Body of pancreas (tissue), 4 donors: ENCODE data around the gene FBXL14. TPM values are rescaled to one million over a fixed set of nuclear protein-coding genes. Genes with fewer than 3 reads are reported as not detected.

Experiments used
- ATAC-seq: fragments of 150-250 bp; one replicate; pipeline ENCODE4 v1.9.1; 2016
- DNase-seq, 4 donors: peaks; one replicate each; pipeline ENCODE4 v3.0.0-alpha.2; 2019
- H3K27ac ChIP-seq, 4 donors: fragments of 200-600 bp; sonication (generic); 1 replicate in 3 of 4; 2 replicates in 1 of 4; pipeline versions ENCODE4 v1.5.1 to v1.6.1; 2016 to 2019; ENCODE audit warnings: mild to moderate bottlenecking in 1 of 4, mixed read lengths in 1 of 4, moderate library complexity in 1 of 4
- H3K27me3 ChIP-seq, 2 donors: fragments of 200-600 bp; sonication (generic); one replicate each; pipeline ENCODE4 v1.6.0; 2016; ENCODE audit warnings: mild to moderate bottlenecking in 1 of 2
- H3K36me3 ChIP-seq, 2 donors: fragments of 200-600 bp; sonication (generic); replicated peaks in 1 of 2; 2 replicates each; pipeline ENCODE4 v1.5.1; 2016; ENCODE audit warnings: low read depth in 2 of 2; ENCODE audit not compliant: insufficient read depth in 1 of 2
- H3K4me1 ChIP-seq: fragments of 200-600 bp; sonication (generic); one replicate; pipeline ENCODE4 v1.6.0; 2016
- H3K4me3 ChIP-seq, 2 donors: fragments of 200-600 bp; sonication (generic); 1 replicate in 1 of 2; 2 replicates in 1 of 2; pipeline ENCODE4 v1.5.1; 2016 to 2019
- H3K9me3 ChIP-seq, 3 donors: fragments of 200-600 bp; sonication (generic); 1 replicate in 2 of 3; 2 replicates in 1 of 3; pipeline ENCODE4 v1.5.1; 2016
- POLR2A ChIP-seq, 3 donors: fragments of 450-650 bp; IDR thresholded peaks; one replicate each; pipeline ENCODE4 v1.6.1; 2016; ENCODE audit warnings: antibody characterized with exemption in 3 of 3, mild to moderate bottlenecking in 2 of 3
- WGBS, 2 donors: methylation state at CpG; one replicate each; pipeline ENCODE4 v1.1.5; 2017; 5-methylcytosine and 5-hydroxymethylcytosine counted together
- intact Hi-C: fragments of 100-400 bp; cut with DNase I; formaldehyde crosslinking; loops from one replicate; pipeline ENCODE4 v1.15.1; 2023
- total RNA-seq, 2 donors: library from RNA; depleted of rRNA; stranded (reverse); fragments of >200 nt; gene quantifications; one replicate each; pipeline ENCODE4 v1.1.0, GENCODE V29; 2016
- TF ChIP-seq, protein P1 (sequence below), 7 experiments: fragments of 450-650 bp in 4 of 7; fragments of 200-600 bp in 3 of 7; sonication (generic) in 3 of 7; IDR thresholded peaks; one replicate each; pipeline ENCODE4 v1.5.1; 2016 to 2019; ENCODE audit warnings: antibody characterized with exemption in 7 of 7

FBXL14 gene
- total RNA-seq, 2 donors from 2014 or later, result 4.6 to 9.9 TPM

- Histone ChIP-seq H3K4me3 (no peak overlapping the region), H3K36me3 (no peaks in the 10 kb centered on the region), H3K27me3 (no peaks in the 10 kb centered on the region), H3K9me3 (no peaks in the 10 kb centered on the region), H3K4me1 (no peaks in the 10 kb centered on the region), H3K27ac (no peak overlapping the region)
- WGBS, 2 donors, result 79 to 91% methylated on average over 6 of the region's 6 CpGs
- DNase-seq, result no peak
- no peak for ATAC-seq
- TF ChIP-seq, protein P1, sequence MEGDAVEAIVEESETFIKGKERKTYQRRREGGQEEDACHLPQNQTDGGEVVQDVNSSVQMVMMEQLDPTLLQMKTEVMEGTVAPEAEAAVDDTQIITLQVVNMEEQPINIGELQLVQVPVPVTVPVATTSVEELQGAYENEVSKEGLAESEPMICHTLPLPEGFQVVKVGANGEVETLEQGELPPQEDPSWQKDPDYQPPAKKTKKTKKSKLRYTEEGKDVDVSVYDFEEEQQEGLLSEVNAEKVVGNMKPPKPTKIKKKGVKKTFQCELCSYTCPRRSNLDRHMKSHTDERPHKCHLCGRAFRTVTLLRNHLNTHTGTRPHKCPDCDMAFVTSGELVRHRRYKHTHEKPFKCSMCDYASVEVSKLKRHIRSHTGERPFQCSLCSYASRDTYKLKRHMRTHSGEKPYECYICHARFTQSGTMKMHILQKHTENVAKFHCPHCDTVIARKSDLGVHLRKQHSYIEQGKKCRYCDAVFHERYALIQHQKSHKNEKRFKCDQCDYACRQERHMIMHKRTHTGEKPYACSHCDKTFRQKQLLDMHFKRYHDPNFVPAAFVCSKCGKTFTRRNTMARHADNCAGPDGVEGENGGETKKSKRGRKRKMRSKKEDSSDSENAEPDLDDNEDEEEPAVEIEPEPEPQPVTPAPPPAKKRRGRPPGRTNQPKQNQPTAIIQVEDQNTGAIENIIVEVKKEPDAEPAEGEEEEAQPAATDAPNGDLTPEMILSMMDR (IDR thresholded peaks at IDR 0.05), result no peak
- no peak for TF ChIP-seq POLR2A (IDR thresholded peaks at IDR 0.05)
- intact Hi-C loops, result no loop called here
These were observed 42.9 kb downstream of the FBXL14 start for GRCh38 chr12:1551496-1551895.

GRCh38 chr12:1546931-1547640 lies 47.3 kb downstream of the FBXL14 start:
- Histone ChIP-seq H3K9me3 (no peaks in the 10 kb centered on the region), H3K36me3 (no peaks in the 10 kb centered on the region), H3K4me1 (no peaks in the 10 kb centered on the region), H3K4me3 (no peak overlapping the region), H3K27me3 (no peaks in the 10 kb centered on the region), H3K27ac (no peak overlapping the region)
- DNase-seq, result no peak
- TF ChIP-seq, protein P1 (IDR thresholded peaks at IDR 0.05), result no peak
- no peak for TF ChIP-seq POLR2A (IDR thresholded peaks at IDR 0.05)
- ATAC-seq, result no peak
- 71 to 77% methylated on average over 13 to 19 of the region's 19 CpGs for WGBS, 2 donors
- intact Hi-C loops, result no loop called here

DNA sequence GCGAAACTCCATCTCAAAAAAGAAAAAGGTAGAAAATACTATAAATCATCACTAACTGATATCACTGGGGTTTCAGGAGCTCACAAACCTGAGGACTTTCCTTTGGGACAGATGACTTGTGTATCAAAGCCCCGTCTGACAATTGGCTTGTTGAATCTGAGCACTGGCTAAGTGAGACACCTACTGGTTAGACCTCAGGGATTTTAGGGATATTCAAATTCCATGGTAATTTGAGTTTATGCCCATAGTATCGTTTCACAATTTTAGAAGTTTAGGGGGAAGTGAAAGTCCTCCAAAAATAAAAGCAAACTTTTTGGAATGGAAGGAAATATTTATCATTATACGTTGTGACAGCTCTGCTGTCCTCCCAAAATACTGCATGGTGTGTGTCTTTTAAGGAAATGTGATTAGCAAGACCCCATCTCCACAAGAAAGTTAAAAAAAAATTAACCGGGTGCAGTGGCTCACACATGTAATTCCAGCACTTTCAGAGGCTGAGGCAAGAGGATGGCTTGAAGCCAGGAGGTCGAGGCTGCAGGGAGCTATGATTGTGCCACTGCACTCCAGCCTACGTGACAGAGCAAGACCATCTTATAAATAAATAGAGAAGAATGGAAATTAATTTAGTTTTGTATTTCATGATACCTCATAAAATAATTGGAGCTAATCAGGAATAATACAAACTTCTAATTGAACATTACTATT lies 49.2 kb downstream of the FBXL14 start:
- no peaks in the 10 kb centered on the region for H3K36me3 ChIP-seq
- no peaks in the 10 kb centered on the region for H3K4me1 ChIP-seq
- DNase-seq (peak in 1 of 4 donors; percentile 12), ATAC-seq (no peak)
- no peak for TF ChIP-seq POLR2A (IDR thresholded peaks at IDR 0.05)
- TF ChIP-seq, protein P1 (IDR thresholded peaks at IDR 0.05), result peak in 1 of 7 experiments; percentile 34
- intact Hi-C loops, result no loop called here
- no peak overlapping the region for H3K27ac ChIP-seq
- 47 to 50% methylated on average over 7 of the region's 7 CpGs for WGBS, 2 donors
- no peak overlapping the region for H3K4me3 ChIP-seq
- H3K27me3 ChIP-seq, result no peaks in the 10 kb centered on the region
- no peaks in the 10 kb centered on the region for H3K9me3 ChIP-seq

GRCh38 chr12:1542599-1542998 lies 51.8 kb downstream of the FBXL14 start:
- intact Hi-C loops, result no loop called here
- 88 to 91% methylated on average over 7 of the region's 7 CpGs for WGBS, 2 donors
- Histone ChIP-seq H3K27me3 (no peaks in the 10 kb centered on the region), H3K9me3 (no peaks in the 10 kb centered on the region), H3K36me3 (no peaks in the 10 kb centered on the region), H3K27ac (no peak overlapping the region), H3K4me1 (no peaks in the 10 kb centered on the region), H3K4me3 (no peak overlapping the region)
- ATAC-seq (no peak), DNase-seq (no peak)
- TF ChIP-seq, protein P1 (IDR thresholded peaks at IDR 0.05), result no peak
- TF ChIP-seq POLR2A (IDR thresholded peaks at IDR 0.05), result no peak
